Epithelial cell of proximal tubule (primary cell): Measurements from ENCODE around the gene FUT8. TPM values are rescaled to one million over a fixed set of nuclear protein-coding genes. Genes with fewer than 3 reads are reported as not detected.

ENCODE experiments used
- DNase-seq: peaks from one replicate; pipeline ENCODE4 v3.0.0-alpha.2; 2011; ENCODE audit warnings: low read depth
- H3K4me3 ChIP-seq: 2 replicates; pipeline ENCODE4 v1.5.1; 2011; ENCODE audit warnings: low read depth, mild to moderate bottlenecking, low read length
- total RNA-seq: library from RNA; depleted of rRNA; stranded (reverse); fragments of >200 nt; gene quantifications from 2 replicates; pipeline ENCODE4 v1.2.3, GENCODE V29; 2015
- TF ChIP-seq, protein P1 (sequence below): conservative IDR thresholded peaks from 2 replicates; pipeline ENCODE4 v1.5.1; 2012; ENCODE audit warnings: low read depth, mild to moderate bottlenecking, low read length

FUT8 gene
- total RNA-seq, 1 donor from 2014 or later: 66.4 TPM

GRCh38 chr14:65756880-65757279, 344.4 kb downstream of the FUT8 start:
- no peak for DNase-seq
- TF ChIP-seq, protein P1, sequence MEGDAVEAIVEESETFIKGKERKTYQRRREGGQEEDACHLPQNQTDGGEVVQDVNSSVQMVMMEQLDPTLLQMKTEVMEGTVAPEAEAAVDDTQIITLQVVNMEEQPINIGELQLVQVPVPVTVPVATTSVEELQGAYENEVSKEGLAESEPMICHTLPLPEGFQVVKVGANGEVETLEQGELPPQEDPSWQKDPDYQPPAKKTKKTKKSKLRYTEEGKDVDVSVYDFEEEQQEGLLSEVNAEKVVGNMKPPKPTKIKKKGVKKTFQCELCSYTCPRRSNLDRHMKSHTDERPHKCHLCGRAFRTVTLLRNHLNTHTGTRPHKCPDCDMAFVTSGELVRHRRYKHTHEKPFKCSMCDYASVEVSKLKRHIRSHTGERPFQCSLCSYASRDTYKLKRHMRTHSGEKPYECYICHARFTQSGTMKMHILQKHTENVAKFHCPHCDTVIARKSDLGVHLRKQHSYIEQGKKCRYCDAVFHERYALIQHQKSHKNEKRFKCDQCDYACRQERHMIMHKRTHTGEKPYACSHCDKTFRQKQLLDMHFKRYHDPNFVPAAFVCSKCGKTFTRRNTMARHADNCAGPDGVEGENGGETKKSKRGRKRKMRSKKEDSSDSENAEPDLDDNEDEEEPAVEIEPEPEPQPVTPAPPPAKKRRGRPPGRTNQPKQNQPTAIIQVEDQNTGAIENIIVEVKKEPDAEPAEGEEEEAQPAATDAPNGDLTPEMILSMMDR: no peak
- H3K4me3 ChIP-seq: no peak overlapping the region

- TF ChIP-seq, protein P1: no peak
- DNase-seq: no peak
- H3K4me3 ChIP-seq: no peak overlapping the region
Observed at GRCh38 chr14:65769151-65769550, 356.6 kb downstream of the FUT8 start.

GRCh38 chr14:65770681-65771080, 358.2 kb downstream of the FUT8 start:
- TF ChIP-seq, protein P1: no peak
- DNase-seq: no peak
- no peak overlapping the region for H3K4me3 ChIP-seq

GRCh38 chr14:65771271-65771670, 358.7 kb downstream of the FUT8 start:
- H3K4me3 ChIP-seq: no peak overlapping the region
- TF ChIP-seq, protein P1: no peak

GRCh38 chr14:65772466-65772865, 359.9 kb downstream of the FUT8 start:
- no peak for DNase-seq
- TF ChIP-seq, protein P1: no peak
- H3K4me3 ChIP-seq: no peak overlapping the region

More at GRCh38 chr14:65771271-65771670, 358.7 kb downstream of the FUT8 start:
- no peak for DNase-seq

DNA sequence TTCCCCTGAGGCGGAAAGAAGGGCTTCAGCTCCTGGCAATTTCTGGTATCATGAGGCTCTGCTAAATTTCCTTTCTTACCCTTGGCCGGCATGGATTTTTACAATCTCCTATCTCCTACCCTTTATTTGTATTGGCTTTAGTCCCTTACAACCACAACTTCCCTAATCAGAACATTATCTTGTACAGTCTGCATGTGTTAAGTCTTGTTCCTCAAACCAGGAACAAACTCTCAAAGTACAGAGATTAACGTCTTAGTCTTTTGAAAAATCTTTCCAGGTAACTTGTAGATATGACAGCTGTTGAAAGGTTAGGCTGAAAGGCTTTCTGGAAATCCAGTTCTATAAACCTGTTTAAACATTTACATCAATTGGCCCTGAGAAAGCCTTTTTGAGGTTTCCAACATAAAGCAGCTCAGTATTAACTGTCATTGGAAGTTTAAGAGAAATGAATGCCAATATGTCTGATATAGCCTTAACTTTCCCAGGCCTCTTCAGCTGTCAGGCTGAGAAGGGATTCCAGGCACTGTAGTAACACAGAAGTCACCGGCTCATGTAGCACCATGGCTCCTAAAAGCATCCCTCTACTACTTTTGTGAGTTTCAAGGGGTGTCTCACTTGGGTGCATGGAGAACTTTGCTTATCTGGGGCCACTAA, 360.5 kb downstream of the FUT8 start:
- no peak overlapping the region for H3K4me3 ChIP-seq
- DNase-seq: no peak
- TF ChIP-seq, protein P1: no peak

DNA sequence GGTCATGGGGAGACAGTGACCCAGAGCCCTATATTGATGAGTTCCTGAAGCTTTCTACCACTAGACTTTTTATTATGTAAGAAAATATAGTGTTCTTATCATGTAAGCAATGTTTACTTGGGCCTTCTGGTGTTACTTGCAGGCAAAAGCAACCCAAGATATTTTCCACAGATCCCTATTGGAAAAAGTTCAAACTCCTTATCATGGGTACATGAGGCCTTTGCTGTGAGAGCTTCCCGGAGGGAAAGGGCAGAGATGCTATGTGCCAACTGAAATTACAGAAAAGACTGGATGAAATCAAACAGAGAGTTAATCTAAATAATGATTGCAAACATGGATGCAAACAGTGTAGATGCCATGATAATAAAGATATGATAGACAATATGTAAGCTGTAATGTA, 361.5 kb downstream of the FUT8 start:
- TF ChIP-seq, protein P1: no peak
- DNase-seq: no peak
- H3K4me3 ChIP-seq: no peak overlapping the region
